GM15510 (cell line): Measurements from ENCODE around the gene CCNO.

Experiments
- POLR2A ChIP-seq: IDR thresholded peaks from 3 replicates; pipeline ENCODE4 v1.6.1; 2011; ENCODE audit warnings: borderline replicate concordance; ENCODE audit not compliant: insufficient read length; ENCODE audit errors: extremely low read depth

Gene CCNO

GRCh38 chr5:55232985-55233928 is at the start of gene CCNO:
TSS of gene CCNO (minus strand) at chr5:55233608. CDS start at chr5:55233523, 85 bp downstream.
- no peak for TF ChIP-seq POLR2A

GRCh38 chr5:55278778-55279177 is 45.4 kb upstream of the CCNO start:
- no peak for TF ChIP-seq POLR2A

GRCh38 chr5:55276771-55277170 is 43.4 kb upstream of the CCNO start:
- TF ChIP-seq POLR2A: no peak

- TF ChIP-seq POLR2A: no peak
Observed at GRCh38 chr5:55258339-55258738, 24.9 kb upstream of the CCNO start.

- TF ChIP-seq POLR2A: no peak
Observed at GRCh38 chr5:55254802-55255201, 21.4 kb upstream of the CCNO start.

- TF ChIP-seq POLR2A: no peak
Observed at GRCh38 chr5:55250064-55250463, 16.7 kb upstream of the CCNO start.

- TF ChIP-seq POLR2A: no peak
Observed at GRCh38 chr5:55241746-55242145, 8.3 kb upstream of the CCNO start.

GRCh38 chr5:55236800-55237199 is 3.4 kb upstream of the CCNO start:
- no peak for TF ChIP-seq POLR2A

GRCh38 chr5:55234121-55234700 is 803 bp upstream of the CCNO start:
- no peak for TF ChIP-seq POLR2A

GRCh38 chr5:55232271-55232984 is 980 bp downstream of the CCNO start:
- no peak for TF ChIP-seq POLR2A

- no peak for TF ChIP-seq POLR2A
Observed at GRCh38 chr5:55231919-55232270, 1.5 kb downstream of the CCNO start.

GRCh38 chr5:55231029-55231918 is 2.1 kb downstream of the CCNO start:
- no peak for TF ChIP-seq POLR2A

GRCh38 chr5:55230086-55230629 is 3.2 kb downstream of the CCNO start:
- no peak for TF ChIP-seq POLR2A
